A549 (cell line): ENCODE measurements around the gene NID2. TPM values are rescaled to one million over a fixed set of nuclear protein-coding genes. Genes with fewer than 3 reads are reported as not detected.

Experiments used
- ATAC-seq, 2 experiments: fragments of 200-7000 bp in 1 of 2; fragments of >200 bp in 1 of 2; cut with Nextera tagmentation in 1 of 2; cut with Tn5 transposase in 1 of 2; 3 replicates each; pipeline versions ENCODE4 v1.8.0 to v1.9.1; 2018 to 2020; ENCODE audit warnings: mild to moderate bottlenecking in 1 of 2, moderate library complexity in 1 of 2
- CTCF ChIA-PET: fragments of 300-600 bp; sonication (Branson Sonifier 250); formaldehyde crosslinking; extraction: SDS; loops from one replicate; lab custom pipeline; 2021; ENCODE audit warnings: antibody characterized with exemption, inconsistent platforms; lab: Yijun Ruan, JAX
- POLR2A ChIA-PET: fragments of 350-600 bp; formaldehyde crosslinking; extraction: SDS; loops from one replicate; lab custom pipeline; 2021; ENCODE audit warnings: antibody characterized with exemption, inconsistent platforms; lab: Yijun Ruan, JAX
- DNase-seq, 2 experiments: peaks; one replicate each; pipeline versions ENCODE4 v3.0.0 to v3.0.0-alpha.2; 2011 to 2016; ENCODE audit warnings: low read depth in 1 of 2, low spot score in 1 of 2
- FAIRE-seq: peaks from 2 replicates; lab custom pipeline; 2011; peaks lifted over from hg19 to GRCh38; lab: Jason Lieb, UNC
- H3K27ac ChIP-seq, 2 experiments: fragments of >200 bp; sonication (Bioruptor Twin); formaldehyde crosslinking; 3 replicates each; pipeline ENCODE4 v1.5.1; 2016 to 2017
- H3K4me1 ChIP-seq: fragments of >200 bp; sonication (Bioruptor Twin); formaldehyde crosslinking; 3 replicates; pipeline ENCODE4 v1.6.1; 2016
- H3K4me2 ChIP-seq: fragments of >200 bp; sonication (Bioruptor Twin); formaldehyde crosslinking; 3 replicates; pipeline ENCODE4 v1.6.1; 2016
- H3K4me3 ChIP-seq: fragments of >200 bp; sonication (Bioruptor Twin); formaldehyde crosslinking; 3 replicates; pipeline ENCODE4 v1.5.1; 2016
- H3K9me3 ChIP-seq: fragments of >200 bp; sonication (Bioruptor Twin); formaldehyde crosslinking; 3 replicates; pipeline ENCODE4 v1.6.1; 2016
- BCL3 ChIP-seq: fragments of >200 bp; sonication (Bioruptor Twin); formaldehyde crosslinking; IDR thresholded peaks from 3 replicates; pipeline ENCODE4 v1.6.1; 2016
- BHLHE40 ChIP-seq: IDR thresholded peaks from 2 replicates; pipeline ENCODE4 v1.6.1; 2012; ENCODE audit warnings: low read depth, low read length, inconsistent platforms
- CBX2 ChIP-seq: fragments of 200-600 bp; sonication (generic); IDR thresholded peaks from 2 replicates; pipeline ENCODE4 v1.6.1; 2016; ENCODE audit warnings: low read depth, mild to moderate bottlenecking, borderline replicate concordance
- CBX8 ChIP-seq: fragments of 200-600 bp; sonication (generic); IDR thresholded peaks from 2 replicates; pipeline ENCODE4 v1.6.1; 2016
- CHD2 ChIP-seq: fragments of 150-350 bp; IDR thresholded peaks from 2 replicates; pipeline ENCODE4 v1.6.1; 2014; ENCODE audit warnings: low read length; ENCODE audit not compliant: partially characterized antibody
- EHF ChIP-seq: fragments of 250-450 bp; sonication (Bioruptor Pico); IDR thresholded peaks from 2 replicates; pipeline ENCODE4 v1.5.0; 2020; ENCODE audit warnings: mild to moderate bottlenecking
- FOXS1 ChIP-seq: fragments of 250-450 bp; sonication (Bioruptor Pico); IDR thresholded peaks from 2 replicates; pipeline ENCODE4 v1.5.0; 2020; ENCODE audit warnings: mild to moderate bottlenecking, moderate library complexity
- GATA3 ChIP-seq: IDR thresholded peaks from 2 replicates; pipeline ENCODE4 v1.6.1; 2012; ENCODE audit warnings: borderline replicate concordance
- HDAC2 ChIP-seq: fragments of 200-600 bp; sonication (generic); IDR thresholded peaks from 2 replicates; pipeline ENCODE4 v1.6.1; 2016
- HMGXB4 ChIP-seq: fragments of 250-450 bp; sonication (Bioruptor Pico); IDR thresholded peaks from 2 replicates; pipeline ENCODE4 v1.5.0; 2021; ENCODE audit warnings: mild to moderate bottlenecking, moderate library complexity, borderline replicate concordance
- MAFK ChIP-seq: fragments of 450-650 bp; IDR thresholded peaks from 2 replicates; pipeline ENCODE4 v1.6.1; 2014; ENCODE audit not compliant: partially characterized antibody
- POLR2AphosphoS2 ChIP-seq: conservative IDR thresholded peaks from 2 replicates; pipeline ENCODE4 v1.6.1; 2012; ENCODE audit warnings: low read length, improper control_type of control experiment, inconsistent platforms
- RCOR1 ChIP-seq: fragments of 150-350 bp; IDR thresholded peaks from 2 replicates; pipeline ENCODE4 v1.6.1; 2014; ENCODE audit warnings: antibody characterized with exemption, low read length, low read depth
- USF2 ChIP-seq: fragments of 450-650 bp; IDR thresholded peaks from 2 replicates; pipeline ENCODE4 v1.6.1; 2014; ENCODE audit warnings: antibody characterized with exemption
- WGBS: methylation state at CpG from one replicate; pipeline ENCODE4 v1.1.6; 2017; ENCODE audit errors: missing lambda C conversion rate; 5-methylcytosine and 5-hydroxymethylcytosine counted together
- polyA plus RNA-seq, 4 experiments: library from polyadenylated mRNA; depleted of rRNA in 3 of 4; stranded (reverse); fragments of >200 nt; fragmentation: RNase III in 1 of 4; extraction: RNeasy Plus Mini Kit Qiagen cat#74134 plus additional on column Dnase treatment in 1 of 4; gene quantifications; 2 replicates in 3 of 4; 3 replicates in 1 of 4; pipeline ENCODE4 v1.2.3, GENCODE V29; 2011 to 2017
- TF ChIP-seq, protein P1 (sequence below): fragments of 150-350 bp; IDR thresholded peaks from 2 replicates; pipeline ENCODE4 v1.6.1; 2014; ENCODE audit warnings: low read depth, mild to moderate bottlenecking, low read length
- TF ChIP-seq, protein P2 (sequence below): fragments of >200 bp; sonication (Bioruptor Twin); formaldehyde crosslinking; IDR thresholded peaks from 3 replicates; pipeline ENCODE4 v1.5.1; 2016
- TF ChIP-seq, protein P3 (sequence below): fragments of 250-450 bp; sonication (Bioruptor Pico); IDR thresholded peaks from 2 replicates; pipeline ENCODE4 v1.5.0; 2020; ENCODE audit warnings: low read depth, mild to moderate bottlenecking, moderate library complexity

NID2 gene
- polyA plus RNA-seq, 2 of the 4 experiments (the other 2 are of a cell fraction): 7.3 to 20.6 TPM

DNA sequence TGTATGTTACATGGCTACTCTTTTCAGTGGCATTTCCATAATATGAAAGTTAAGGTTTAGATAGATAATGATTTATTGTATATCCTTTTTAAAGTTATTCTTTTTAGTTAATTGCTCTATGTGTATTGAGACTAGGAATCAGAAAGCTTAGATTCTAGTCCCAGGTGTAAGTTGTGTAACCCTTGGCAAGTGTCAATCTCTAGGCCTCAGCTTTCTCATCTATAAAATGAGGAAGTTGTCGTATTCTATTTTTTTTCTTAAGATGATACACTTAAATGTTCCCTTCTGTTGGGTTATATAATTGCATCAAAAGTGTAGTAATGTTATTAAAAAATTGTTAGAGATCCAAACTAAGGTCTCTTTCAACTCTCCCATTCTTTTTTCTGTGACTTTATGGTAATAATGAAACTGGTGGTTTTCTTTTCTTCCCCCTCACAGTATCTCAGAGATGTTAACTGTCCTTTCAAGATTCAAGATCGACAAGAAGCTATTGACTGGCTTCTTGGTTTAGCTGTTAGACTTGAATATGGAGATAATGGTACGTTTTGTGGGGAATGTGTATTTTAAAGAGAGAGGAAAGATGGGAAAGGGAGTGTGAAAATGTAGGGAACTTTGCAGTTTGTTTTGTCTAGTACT, 75.5 kb downstream of the NID2 start:
- ATAC-seq (no peak), FAIRE-seq (peak; percentile 7), DNase-seq (no peak)
- ChIA-PET CTCF (interaction anchor here (0.6 to 4.0 kb wide), 6 partner anchors 9 to 987 kb away, joined by 3 to 21 read pairs (median 6); no protein-coding TSS in a partner anchor), POLR2A (no interaction called here)
- H3K27ac ChIP-seq: no peak overlapping the region
- no peak overlapping the region for H3K4me3 ChIP-seq
- H3K4me2 ChIP-seq: no peak overlapping the region
- no peak for TF ChIP-seq BCL3
- TF ChIP-seq, protein P1, sequence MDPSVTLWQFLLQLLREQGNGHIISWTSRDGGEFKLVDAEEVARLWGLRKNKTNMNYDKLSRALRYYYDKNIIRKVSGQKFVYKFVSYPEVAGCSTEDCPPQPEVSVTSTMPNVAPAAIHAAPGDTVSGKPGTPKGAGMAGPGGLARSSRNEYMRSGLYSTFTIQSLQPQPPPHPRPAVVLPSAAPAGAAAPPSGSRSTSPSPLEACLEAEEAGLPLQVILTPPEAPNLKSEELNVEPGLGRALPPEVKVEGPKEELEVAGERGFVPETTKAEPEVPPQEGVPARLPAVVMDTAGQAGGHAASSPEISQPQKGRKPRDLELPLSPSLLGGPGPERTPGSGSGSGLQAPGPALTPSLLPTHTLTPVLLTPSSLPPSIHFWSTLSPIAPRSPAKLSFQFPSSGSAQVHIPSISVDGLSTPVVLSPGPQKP: no peak
- TF ChIP-seq GATA3: no peak
- no peak for TF ChIP-seq CHD2
- no peak for TF ChIP-seq RCOR1
- TF ChIP-seq POLR2AphosphoS2: no peak
- TF ChIP-seq BHLHE40: no peak
- 74% methylated on average over 3 of the region's 3 CpGs for WGBS
- H3K4me1 ChIP-seq: peaks cover 12% of the 10 kb centered on the region; the same call in 2 of the 3 replicates
- H3K9me3 ChIP-seq: no peaks in the 10 kb centered on the region

DNA sequence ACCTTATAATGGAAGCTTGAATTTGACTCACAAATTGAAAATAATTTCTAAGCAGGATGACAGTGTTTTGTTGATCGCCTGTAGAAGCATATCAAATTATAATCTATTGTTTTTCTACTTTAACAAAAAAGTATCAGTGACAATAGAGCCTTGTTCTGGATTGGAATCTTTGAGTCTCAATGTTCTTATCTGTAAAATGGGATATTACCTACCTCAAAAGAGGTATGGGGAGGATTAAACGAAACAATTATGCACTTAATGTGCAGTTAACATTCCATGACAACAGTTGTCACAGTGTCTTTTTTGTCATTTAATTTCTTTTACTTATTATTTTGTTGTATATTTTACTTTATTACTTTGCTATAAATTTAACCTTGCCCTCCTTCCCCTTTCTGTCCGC, 78.4 kb downstream of the NID2 start:
- WGBS: 38% methylated on average over 3 of the region's 3 CpGs
- H3K4me3 ChIP-seq: peak overlapping the region; percentile 86
- H3K9me3 ChIP-seq: no peaks in the 10 kb centered on the region
- peak overlapping the region; percentile 77 for H3K4me2 ChIP-seq
- H3K27ac ChIP-seq: peak overlapping the region; percentile 83 to 92; a peak in 5 of 6 replicates
- no peak for DNase-seq
- ChIA-PET POLR2A (no interaction called here), CTCF (interaction anchor here (0.6 to 3.2 kb wide), 2 partner anchors 11 to 53 kb away, joined by 3 to 15 read pairs; no protein-coding TSS in a partner anchor)
- H3K4me1 ChIP-seq: peaks cover 12% of the 10 kb centered on the region; the same call in 2 of the 3 replicates
- ATAC-seq: no peak
- no peak for FAIRE-seq
- TF ChIP-seq CHD2: no peak
- TF ChIP-seq, protein P2, sequence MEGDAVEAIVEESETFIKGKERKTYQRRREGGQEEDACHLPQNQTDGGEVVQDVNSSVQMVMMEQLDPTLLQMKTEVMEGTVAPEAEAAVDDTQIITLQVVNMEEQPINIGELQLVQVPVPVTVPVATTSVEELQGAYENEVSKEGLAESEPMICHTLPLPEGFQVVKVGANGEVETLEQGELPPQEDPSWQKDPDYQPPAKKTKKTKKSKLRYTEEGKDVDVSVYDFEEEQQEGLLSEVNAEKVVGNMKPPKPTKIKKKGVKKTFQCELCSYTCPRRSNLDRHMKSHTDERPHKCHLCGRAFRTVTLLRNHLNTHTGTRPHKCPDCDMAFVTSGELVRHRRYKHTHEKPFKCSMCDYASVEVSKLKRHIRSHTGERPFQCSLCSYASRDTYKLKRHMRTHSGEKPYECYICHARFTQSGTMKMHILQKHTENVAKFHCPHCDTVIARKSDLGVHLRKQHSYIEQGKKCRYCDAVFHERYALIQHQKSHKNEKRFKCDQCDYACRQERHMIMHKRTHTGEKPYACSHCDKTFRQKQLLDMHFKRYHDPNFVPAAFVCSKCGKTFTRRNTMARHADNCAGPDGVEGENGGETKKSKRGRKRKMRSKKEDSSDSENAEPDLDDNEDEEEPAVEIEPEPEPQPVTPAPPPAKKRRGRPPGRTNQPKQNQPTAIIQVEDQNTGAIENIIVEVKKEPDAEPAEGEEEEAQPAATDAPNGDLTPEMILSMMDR: no peak
- no peak for TF ChIP-seq CBX2
- TF ChIP-seq, protein P1: no peak
- no peak for TF ChIP-seq CBX8
- no peak for TF ChIP-seq MAFK
- no peak for TF ChIP-seq POLR2AphosphoS2
- no peak for TF ChIP-seq USF2
- TF ChIP-seq HMGXB4 (CRISPR knock-in tag): no peak
- TF ChIP-seq HDAC2: no peak
- TF ChIP-seq FOXS1 (CRISPR knock-in tag): no peak
- no peak for TF ChIP-seq EHF (CRISPR knock-in tag)
- no peak for TF ChIP-seq GATA3
- TF ChIP-seq, protein P3, sequence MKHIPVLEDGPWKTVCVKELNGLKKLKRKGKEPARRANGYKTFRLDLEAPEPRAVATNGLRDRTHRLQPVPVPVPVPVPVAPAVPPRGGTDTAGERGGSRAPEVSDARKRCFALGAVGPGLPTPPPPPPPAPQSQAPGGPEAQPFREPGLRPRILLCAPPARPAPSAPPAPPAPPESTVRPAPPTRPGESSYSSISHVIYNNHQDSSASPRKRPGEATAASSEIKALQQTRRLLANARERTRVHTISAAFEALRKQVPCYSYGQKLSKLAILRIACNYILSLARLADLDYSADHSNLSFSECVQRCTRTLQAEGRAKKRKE (CRISPR knock-in tag): no peak
- TF ChIP-seq BHLHE40: no peak
